Activated CD8-positive, alpha-beta memory T cell treated with anti-CD3 and anti-CD28 coated beads, Interleukin-2, amount 50 U/mL, for 24 hours (primary cell): ENCODE data around the gene P2RY11.

ENCODE experiments used
- DNase-seq: peaks from one replicate; pipeline ENCODE4 v3.0.0-alpha.2; 2020; ENCODE audit errors: extremely low read depth

Gene P2RY11

DNA sequence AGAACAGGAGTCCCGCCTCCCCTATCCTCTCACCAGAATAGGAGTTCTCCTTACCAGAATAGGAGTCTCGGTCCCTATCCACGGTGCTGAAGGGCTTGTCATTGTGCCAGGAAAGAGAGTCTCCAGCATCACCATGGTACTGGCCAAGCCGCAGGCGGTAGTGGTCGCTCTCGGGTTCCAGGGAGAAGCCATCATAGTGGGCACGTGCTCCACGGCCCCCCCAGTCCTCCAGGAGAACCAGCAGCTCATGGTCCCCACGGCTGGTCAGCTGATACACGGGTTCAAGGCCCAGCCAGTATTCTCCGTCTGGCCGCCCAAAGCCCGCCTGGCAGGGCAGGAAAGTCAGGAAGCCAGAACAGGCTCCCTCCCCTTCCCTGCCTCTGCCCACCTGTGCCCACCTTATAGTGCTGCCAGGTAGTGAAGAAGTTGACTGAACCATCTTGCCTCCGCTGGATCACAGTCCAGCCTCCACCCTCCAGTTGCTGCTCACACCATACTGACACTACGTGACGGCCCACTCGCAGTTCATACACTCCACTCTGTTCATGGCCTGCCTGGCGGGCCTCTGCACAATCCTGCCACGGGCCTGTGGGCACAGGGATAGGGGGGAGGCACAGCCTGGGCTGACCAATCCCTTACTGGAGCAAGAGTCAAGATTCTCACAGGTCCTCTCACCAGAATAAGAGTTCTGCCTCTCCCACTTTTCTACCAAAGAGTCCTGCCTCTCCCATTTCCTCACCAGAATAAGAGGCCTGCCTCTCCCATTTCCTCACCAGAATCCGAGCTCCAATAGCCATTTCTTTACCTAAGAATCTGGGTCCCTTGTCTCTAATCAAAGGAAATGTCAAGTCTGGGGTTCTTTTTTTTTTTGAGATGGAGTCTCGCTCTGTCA, 18.0 kb upstream of the P2RY11 start:
- no peak for DNase-seq

DNA sequence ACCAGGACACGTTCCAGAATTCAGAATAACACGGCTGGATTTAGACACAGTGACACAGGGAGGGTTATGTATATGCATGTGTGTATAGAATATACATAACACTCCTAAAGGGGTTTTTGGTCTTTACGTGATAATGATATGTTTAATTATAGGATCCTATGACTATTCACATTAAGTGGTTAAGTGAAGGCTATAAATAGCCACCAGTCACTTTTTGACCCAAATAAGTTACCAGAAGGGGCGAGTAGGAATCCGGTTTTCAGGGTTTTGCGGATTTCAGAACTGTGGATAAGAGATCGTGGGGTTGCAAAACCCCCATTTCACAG, 15.9 kb upstream of the P2RY11 start:
- no peak for DNase-seq

DNA sequence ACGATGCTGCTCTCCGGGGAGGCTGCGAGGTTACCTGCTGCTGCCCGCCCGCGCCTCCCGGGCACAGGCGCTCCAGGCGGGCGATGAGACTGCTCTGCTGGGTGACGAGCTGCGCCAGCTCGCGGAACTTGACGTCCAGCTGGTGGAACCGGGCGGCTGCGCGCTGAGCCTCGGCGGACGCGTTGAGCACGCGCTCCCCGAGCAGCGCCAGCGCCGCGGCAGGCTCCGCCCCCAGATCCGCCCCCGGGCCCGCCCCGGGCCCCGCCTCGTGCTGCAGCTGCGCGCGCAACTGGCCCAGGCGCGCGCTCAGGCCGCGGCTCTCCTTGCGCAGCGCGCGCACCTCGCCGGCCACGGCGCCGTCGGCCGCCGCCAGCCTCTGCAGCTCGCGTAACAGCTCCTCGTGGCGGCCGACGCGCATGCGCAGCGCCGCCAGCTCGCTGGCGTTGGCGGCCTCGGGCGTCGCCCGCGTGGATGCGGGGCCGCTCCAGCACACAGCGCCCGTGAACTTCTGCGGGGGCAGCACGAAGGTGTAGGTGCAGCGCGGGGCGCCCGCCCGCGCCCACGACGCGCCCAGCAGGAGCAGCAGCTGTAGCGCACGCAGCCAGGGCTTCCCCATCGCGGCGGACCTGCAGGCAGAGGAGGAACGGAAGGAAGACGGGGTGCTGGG, 15.4 kb upstream of the P2RY11 start:
- no peak for DNase-seq

DNA sequence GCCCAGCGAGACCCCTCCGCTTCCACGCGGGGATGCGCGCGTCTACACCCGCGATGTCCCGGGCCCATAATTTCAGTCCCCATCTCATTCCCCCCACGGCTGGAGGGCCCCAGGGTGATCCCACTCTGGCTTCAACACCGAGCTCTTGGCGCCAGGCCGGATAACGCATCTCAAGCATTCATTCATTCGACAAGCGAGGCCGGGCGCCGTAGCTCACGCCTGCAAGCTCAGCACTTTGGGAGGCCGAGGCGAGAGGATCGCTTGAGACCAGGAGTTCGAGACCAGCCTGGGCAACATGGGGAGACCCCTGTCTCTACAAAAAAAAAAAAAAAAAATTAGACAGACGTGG, 14.9 kb upstream of the P2RY11 start:
- DNase-seq, result no peak

DNA sequence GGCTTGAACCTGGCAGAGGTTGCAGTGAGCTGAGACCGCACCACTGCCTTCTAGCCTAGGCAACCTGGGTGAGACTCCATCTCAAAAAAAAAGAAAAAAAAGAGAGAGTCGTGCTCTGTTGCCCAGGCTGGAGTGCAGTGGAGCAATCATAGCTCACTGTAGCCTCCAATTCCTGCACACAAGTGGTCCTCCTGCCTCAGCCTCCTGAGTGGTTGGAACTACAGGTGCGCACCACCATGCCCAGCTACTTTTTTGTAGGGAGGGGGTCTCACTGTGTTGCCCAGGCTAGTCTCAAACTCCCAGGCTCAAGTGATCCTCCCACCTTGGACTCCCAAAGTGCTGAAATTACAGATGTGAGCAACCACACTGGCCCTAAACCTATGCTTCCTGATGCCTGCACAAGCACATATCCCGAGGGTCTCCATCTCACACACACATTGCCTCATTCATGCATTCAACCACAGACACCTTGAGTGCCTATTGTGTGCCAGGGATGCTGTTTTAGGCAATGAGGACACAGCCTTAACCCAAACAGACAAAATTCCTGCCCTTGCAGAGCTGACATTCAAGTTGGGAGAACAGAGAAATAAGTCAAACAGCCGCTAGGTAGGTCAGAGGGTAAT, 11.2 kb upstream of the P2RY11 start:
- DNase-seq, result no peak

DNA sequence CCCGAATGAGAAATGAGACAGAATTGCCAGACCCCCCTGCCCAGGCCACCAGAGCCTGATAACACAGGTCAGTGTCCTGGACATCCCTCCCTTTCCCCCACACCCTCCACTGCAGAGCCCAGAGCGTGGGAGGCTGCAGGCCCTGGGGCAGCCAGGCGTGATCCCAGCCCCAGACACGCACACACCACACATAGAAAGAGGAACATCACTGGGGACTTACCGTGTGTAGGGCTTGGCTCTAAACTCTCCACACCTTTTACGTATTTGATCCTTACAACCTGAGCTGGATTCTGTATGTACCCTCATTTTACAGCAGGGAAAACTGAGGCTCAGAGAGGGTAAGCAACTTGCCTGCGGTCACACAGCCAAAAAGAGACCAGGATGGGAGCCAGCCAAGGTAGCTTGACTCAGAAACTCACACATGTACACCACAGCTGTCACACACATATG, 8.7 kb upstream of the P2RY11 start:
- no peak for DNase-seq

DNA sequence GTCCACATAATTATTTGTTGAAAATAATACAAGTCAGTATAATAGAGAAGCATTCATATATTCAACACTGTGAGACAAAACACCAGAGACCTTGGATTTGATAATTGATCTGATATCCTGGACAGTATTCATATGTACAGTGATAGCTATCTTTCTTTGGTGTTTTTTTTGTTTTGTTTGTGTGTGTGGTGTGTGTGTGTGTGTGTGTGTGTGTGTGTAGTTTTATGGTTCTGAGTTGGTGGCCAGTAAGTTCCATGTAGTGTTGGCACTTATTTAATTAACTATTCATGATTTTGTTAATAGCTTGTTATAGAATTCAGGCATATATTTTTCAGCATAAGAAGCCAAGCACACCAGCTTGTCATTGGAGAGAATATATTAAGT, 7.4 kb upstream of the P2RY11 start:
- DNase-seq, result no peak

DNA sequence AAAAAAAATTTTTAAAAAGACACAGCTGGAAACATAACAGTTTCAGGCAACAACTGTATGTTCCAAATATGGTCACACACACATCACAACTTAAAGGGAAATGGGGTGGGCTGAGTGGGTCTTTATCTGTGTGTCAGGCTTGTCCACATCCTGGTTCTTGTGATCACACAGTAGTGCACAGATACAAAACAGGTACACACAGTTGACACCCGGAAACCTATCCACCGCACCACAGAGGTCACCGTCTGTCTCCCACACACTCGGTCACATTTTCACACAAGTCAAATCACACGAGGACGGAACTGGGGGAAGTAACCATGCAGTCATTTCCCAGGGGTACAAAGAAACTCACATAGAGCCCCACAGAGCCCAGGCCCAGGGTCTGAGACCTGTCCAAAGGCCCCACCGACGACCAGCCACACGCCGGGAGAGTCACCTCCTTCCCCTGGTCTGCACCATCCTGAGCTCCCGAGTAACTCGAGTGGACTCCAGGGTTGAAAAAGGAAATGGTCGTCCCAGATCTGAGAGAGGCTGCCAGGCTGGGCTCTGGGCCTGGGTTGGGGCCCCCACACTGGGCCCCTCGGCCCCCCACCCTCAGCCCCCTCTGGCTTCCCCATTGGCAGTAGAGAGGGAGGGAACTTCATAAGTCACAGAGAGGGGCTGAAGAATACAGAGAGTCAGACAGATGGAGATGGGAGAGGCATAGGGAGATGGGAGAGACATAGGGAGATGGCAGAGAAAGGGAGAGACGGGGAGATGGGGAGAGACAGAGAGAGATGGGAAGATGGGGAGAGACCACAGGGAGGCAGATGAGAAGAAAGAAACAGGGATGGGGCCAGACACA, 6.6 kb upstream of the P2RY11 start:
- DNase-seq, result no peak

DNA sequence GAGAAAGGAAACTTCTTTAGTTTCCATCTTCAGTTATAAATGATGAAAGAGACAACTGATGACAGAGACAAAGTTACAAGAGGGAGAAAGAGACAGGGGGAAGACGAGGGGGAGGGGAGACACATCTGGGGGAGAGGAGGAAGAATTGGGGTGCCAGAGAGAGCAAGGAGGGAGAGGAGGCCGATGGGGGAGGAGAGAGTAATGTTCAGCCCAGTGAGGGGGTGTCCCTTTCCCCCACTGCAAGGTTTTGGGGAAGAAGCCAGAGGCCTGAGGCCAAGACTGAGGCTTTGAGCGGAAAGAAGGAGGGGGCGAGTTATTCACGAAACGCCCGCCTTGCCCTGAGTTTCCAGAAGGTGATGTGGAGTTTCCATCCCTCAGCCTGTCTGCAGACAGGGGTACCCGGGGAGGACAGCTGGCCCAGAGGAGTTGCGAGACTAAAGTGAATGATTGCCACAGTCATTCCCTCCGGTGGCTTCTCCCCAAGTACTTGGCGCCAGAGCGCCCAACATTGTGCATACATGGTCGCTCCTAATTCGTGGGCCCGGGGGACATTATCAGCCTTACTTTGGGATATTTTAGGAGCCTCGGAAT, 5.9 kb upstream of the P2RY11 start:
- DNase-seq, result peak; percentile 73

DNA sequence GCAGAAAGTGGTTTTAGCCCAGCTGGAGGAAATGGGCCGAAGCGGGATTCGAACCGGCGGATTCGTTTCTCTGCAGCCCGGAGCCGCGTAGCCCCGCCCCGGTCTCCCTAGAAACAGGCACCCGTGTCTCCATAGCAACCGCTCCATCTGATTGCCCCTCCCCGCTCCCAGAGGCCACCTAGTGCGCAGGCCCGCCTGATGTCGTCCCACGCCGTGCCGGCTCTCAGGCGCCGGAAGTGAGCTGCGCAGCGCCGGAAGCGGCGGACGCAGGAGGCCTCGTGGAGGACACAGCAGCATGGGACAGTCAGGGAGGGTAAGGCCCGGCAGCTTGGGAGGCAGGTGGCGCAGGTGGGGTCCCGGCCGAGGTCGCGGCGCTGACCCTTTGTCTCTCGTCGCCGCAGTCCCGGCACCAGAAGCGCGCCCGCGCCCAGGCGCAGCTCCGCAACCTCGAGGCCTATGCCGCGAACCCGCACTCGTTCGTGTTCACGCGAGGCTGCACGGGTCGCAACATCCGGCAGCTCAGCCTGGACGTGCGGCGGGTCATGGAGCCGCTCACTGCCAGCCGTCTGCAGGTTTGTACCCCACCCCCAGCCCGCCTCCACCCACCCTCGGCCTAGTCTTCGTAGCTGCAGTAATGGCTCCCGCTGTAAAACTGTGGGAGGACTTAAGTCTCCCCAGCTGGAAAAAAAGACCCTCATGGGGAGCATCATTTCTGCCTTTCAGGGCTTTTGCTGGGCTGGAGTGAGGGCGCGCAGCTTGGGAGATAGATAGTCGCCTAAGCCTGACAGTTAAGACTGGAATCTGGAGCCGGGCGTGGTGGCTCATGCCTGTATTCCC, 5.2 kb upstream of the P2RY11 start, which contains the start of gene PPAN:
Gene PPAN, plus strand, starts transcription at position 263 of the 837 bp plus-strand sequence. Its CDS starts 33 bp downstream, at position 296.
- DNase-seq, result peak; percentile 93

DNA sequence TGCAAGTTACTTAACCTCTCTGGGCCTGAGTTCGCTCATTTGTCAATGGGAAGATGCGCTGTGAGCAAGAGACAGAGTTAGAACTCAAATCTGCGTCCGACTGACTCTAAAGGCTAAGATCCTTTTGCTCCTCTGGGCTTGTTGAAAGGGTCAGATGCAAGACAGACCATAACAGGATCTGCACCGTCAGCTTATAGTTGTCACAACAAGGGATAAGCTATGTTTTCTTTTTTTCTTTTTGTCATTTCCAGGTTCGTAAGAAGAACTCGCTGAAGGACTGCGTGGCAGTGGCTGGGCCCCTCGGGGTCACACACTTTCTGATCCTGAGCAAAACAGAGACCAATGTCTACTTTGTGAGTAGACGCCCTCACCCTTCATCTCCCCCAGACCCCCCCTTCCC, 4.2 kb upstream of the P2RY11 start:
- DNase-seq, result no peak

DNA sequence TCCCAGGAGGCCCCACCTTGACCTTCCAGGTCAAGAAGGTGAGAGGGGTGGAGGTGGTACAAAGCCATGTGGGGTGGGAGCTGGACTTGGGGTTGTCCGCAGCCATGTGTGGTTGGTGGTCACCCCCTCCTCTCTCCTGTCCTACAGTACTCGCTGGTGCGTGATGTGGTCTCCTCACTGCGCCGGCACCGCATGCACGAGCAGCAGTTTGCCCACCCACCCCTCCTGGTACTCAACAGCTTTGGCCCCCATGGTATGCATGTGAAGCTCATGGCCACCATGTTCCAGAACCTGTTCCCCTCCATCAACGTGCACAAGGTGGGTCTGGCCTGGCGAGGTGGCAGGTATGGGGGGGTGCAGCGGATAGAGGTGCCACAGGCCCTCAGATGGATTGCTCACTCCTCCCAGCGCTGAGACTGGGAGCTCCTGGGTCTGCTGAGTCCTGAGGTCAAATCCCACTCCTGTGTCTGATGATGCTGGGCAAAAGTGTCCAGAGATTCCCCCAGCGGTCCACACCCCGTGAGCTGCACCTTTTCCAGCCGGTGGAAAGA, 3.6 kb upstream of the P2RY11 start:
- no peak for DNase-seq

DNA sequence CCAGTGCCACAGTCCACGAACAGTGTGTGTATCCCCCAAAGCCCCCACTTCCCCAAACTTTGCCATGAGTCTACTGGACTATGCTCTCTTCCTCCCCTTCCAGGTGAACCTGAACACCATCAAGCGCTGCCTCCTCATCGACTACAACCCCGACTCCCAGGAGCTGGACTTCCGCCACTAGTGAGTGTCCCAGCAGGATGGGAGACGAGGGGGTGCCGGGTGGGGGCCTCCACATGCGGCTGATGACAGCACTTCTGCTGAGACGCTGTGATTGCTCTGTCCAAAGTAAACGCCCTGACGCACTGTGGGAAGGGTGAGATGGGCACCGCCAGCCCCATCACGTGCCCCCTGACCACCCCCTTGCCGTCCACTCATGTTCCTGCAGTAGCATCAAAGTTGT, 2.0 kb upstream of the P2RY11 start:
- no peak for DNase-seq

DNA sequence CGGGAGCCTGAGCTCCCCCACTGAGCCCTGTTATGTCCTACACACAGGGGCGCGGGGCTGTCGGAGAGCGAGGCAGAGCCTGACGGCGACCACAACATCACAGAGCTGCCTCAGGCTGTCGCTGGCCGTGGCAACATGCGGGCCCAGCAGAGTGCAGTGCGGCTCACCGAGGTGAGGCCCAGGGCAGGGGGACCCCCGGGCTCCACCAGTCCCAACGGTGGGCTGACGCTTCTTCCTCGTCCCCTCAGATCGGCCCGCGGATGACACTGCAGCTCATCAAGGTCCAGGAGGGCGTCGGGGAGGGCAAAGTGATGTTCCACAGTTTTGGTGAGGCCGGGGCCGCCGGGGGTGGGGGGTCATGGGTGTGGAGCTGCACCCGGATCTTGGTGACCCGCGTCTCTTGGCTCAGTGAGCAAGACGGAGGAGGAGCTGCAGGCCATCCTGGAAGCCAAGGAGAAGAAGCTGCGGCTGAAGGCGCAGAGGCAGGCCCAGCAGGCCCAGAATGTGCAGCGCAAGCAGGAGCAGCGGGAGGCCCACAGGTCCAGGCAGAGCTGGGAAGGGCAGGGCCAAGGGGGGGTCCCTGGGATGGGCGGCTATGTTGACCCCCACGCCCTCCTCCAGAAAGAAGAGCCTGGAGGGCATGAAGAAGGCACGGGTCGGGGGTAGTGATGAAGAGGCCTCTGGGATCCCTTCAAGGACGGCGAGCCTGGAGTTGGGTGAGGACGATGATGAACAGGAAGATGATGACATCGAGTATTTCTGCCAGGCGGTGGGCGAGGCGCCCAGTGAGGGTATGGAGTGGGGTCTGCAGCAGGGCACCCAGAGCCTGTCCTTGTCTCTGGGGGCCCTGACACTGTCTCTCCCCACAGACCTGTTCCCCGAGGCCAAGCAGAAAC, 1.2 kb upstream of the P2RY11 start:
- no peak for DNase-seq

DNA sequence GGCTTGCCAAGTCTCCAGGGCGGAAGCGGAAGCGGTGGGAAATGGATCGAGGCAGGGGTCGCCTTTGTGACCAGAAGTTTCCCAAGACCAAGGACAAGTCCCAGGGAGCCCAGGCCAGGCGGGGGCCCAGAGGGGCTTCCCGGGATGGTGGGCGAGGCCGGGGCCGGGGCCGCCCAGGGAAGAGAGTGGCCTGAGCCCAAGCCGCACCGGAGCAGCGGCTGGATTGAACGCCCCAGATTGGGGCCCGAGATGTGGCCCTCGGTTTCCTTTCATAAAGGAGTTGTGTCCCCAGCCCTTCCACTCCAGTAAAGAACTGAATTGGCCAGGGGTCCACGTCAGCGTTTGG, 548 bp upstream of the P2RY11 start:
- no peak for DNase-seq

DNA sequence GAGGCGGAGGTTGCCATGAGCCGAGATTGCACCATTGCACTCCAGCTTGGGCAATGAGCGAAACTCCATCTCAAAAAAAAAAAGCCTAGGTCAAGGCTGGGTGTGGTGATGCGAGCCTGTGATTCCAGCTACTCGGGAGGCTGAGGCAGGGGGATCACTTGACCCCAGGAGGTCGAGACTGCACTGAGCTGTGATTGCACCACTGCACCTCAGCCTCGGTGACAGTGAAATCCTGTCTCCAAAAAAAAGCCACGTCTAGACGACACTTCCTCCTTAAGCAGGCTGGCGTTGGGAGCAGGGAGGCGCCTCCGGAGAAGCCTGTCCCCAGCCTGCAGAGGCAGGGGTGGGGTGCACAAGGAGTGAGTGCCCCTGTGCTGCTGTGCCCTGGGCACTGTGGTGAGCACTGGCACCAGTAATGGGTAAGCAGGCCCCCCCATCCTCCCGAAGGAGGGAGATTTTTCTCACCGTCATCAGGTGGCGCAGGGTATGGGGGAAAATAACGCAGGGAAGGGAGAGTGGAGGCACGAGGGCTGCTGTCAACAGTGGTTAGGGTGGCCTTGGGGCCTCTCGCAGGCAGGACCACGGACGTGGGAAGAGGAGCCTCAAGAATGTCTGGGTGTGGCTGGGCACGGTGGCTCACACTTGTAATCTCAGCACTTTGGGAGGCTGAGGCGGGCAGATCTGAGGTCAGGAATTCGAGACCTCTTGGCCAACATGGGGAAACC, 706 bp downstream of the P2RY11 start:
- peak; percentile 47 for DNase-seq

DNA sequence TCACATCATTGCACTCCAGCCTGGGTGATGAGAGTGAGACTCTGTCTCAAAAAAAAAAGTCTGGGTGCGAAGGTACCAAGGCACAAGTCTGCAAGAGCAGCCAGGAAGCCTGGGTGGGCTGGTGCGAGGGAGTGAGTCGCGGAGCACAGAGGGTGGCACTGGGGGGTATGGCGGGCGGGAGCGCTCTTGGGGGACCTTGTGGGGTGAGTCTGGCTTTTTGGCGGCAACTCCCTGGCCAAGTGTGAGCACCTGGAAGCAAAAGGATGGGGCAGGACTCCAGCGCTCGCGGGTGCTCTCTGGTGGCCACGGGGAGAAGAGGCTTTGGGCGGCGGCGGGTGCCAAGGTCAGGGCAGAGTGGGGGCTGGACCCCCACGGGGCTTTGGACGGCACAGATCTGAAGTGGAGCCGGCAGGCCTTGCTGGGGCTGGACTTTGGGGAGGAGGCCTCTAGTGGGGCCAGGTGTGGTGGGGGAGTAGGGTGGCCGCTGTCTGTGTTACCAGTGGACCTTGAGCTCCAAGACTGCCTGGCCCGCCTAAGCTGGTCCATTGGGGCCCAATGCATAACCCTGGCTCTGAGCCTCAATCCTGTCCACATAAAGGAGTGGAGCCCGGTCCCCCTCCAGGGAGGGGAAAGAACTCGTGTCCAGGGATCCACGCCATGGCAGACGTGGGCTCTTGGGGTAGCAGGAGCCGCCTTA, 1.6 kb downstream of the P2RY11 start:
- peak; percentile 40 for DNase-seq

DNA sequence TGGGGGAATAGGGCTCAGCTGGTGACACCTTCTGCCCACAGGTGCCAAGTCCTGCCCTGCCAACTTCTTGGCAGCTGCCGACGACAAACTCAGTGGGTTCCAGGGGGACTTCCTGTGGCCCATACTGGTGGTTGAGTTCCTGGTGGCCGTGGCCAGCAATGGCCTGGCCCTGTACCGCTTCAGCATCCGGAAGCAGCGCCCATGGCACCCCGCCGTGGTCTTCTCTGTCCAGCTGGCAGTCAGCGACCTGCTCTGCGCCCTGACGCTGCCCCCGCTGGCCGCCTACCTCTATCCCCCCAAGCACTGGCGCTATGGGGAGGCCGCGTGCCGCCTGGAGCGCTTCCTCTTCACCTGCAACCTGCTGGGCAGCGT, 2.1 kb downstream of the P2RY11 start:
- no peak for DNase-seq
